Neuronal stem cell (in vitro differentiated cells): ENCODE measurements around the gene DCT.

Source experiments
- DNase-seq: peaks from one replicate; pipeline ENCODE4 v3.0.0-alpha.2; 2013; ENCODE audit warnings: low spot score
- H2AFZ ChIP-seq: one replicate; pipeline ENCODE4 v1.6.1; 2013; ENCODE audit warnings: mild to moderate bottlenecking, low read length, inconsistent platforms
- H2AK5ac ChIP-seq: 2 replicates; pipeline ENCODE4 v1.6.1; 2013; ENCODE audit warnings: low read depth, mild to moderate bottlenecking, inconsistent platforms, low read length, moderate library complexity, mixed read lengths
- H2BK120ac ChIP-seq: 2 replicates; pipeline ENCODE4 v1.6.1; 2013; ENCODE audit warnings: low read depth, mild to moderate bottlenecking, inconsistent platforms, low read length, moderate library complexity, mixed read lengths
- H2BK12ac ChIP-seq: one replicate; pipeline ENCODE4 v1.6.1; 2013; ENCODE audit warnings: low read length, inconsistent platforms
- H2BK15ac ChIP-seq: 2 replicates; pipeline ENCODE4 v1.6.1; 2013; ENCODE audit warnings: mild to moderate bottlenecking, low read length, inconsistent platforms, mixed read lengths
- H2BK5ac ChIP-seq: one replicate; pipeline ENCODE4 v1.6.1; 2013; ENCODE audit warnings: inconsistent platforms, mild to moderate bottlenecking, low read length, moderate library complexity
- H3K14ac ChIP-seq: one replicate; pipeline ENCODE4 v1.6.1; 2013; ENCODE audit warnings: low read length, inconsistent platforms
- H3K18ac ChIP-seq: 2 replicates; pipeline ENCODE4 v1.6.1; 2013; ENCODE audit warnings: low read length, inconsistent platforms
- H3K23ac ChIP-seq: 2 replicates; pipeline ENCODE4 v1.6.1; 2013; ENCODE audit warnings: low read depth, mild to moderate bottlenecking, mixed read lengths, low read length, inconsistent platforms; ENCODE audit not compliant: poor library complexity
- H3K27ac ChIP-seq: replicated peaks from 3 replicates; pipeline ENCODE4 v1.5.1; 2013; ENCODE audit warnings: low read length, inconsistent platforms
- H3K27me3 ChIP-seq, 3 experiments: 2 replicates each; pipeline ENCODE4 v1.6.1; 2013; ENCODE audit warnings: low read length in 3 of 3, mild to moderate bottlenecking in 2 of 3, inconsistent platforms in 1 of 3, low read depth in 1 of 3, mixed read lengths in 1 of 3, moderate library complexity in 1 of 3; ENCODE audit not compliant: control insufficient read depth in 3 of 3, insufficient read depth in 3 of 3
- H3K36me3 ChIP-seq, 2 donors: replicated peaks in 1 of 2; 2 replicates each; pipeline ENCODE4 v1.6.1; 2013; ENCODE audit warnings: low read length in 2 of 2; ENCODE audit not compliant: control insufficient read depth in 2 of 2, insufficient read depth in 2 of 2
- H3K4ac ChIP-seq: 2 replicates; pipeline ENCODE4 v1.6.1; 2013; ENCODE audit warnings: inconsistent platforms, mild to moderate bottlenecking, low read length, moderate library complexity
- H3K4me1 ChIP-seq, 2 donors: 1 replicate in 1 of 2; 2 replicates in 1 of 2; pipeline ENCODE4 v1.6.1; 2013; ENCODE audit warnings: low read length in 2 of 2, low read depth in 1 of 2; ENCODE audit not compliant: control insufficient read depth in 2 of 2, insufficient read depth in 1 of 2
- H3K4me2 ChIP-seq: one replicate; pipeline ENCODE4 v1.6.1; 2013; ENCODE audit warnings: mild to moderate bottlenecking, low read length, inconsistent platforms; ENCODE audit not compliant: insufficient read depth, poor library complexity, severe bottlenecking
- H3K4me3 ChIP-seq, 2 donors: 2 replicates each; pipeline ENCODE4 v1.5.1; 2013; ENCODE audit warnings: low read length in 2 of 2, mild to moderate bottlenecking in 2 of 2, inconsistent platforms in 1 of 2, moderate library complexity in 1 of 2
- H3K79me1 ChIP-seq: one replicate; pipeline ENCODE4 v1.6.1; 2013; ENCODE audit warnings: low read depth, mild to moderate bottlenecking, inconsistent platforms, low read length, moderate library complexity
- H3K9ac ChIP-seq: one replicate; pipeline ENCODE4 v1.6.1; 2013; ENCODE audit warnings: mild to moderate bottlenecking, low read depth, low read length, inconsistent platforms; ENCODE audit not compliant: poor library complexity
- H3K9me3 ChIP-seq, 2 donors: replicated peaks in 1 of 2; 2 replicates each; pipeline versions ENCODE3 to v1.6.1; 2013; ENCODE audit warnings: low read length in 2 of 2, mild to moderate bottlenecking in 2 of 2, inconsistent platforms in 1 of 2, low read depth in 1 of 2, mixed read lengths in 1 of 2, moderate library complexity in 1 of 2; ENCODE audit not compliant: control insufficient read depth in 2 of 2, insufficient read depth in 1 of 2
- H4K8ac ChIP-seq: one replicate; pipeline ENCODE4 v1.6.1; 2013; ENCODE audit warnings: low read depth, mild to moderate bottlenecking, inconsistent platforms, low read length, moderate library complexity
- H4K91ac ChIP-seq: one replicate; pipeline ENCODE4 v1.6.1; 2013; ENCODE audit warnings: low read length, low read depth, mild to moderate bottlenecking, inconsistent platforms; ENCODE audit not compliant: poor library complexity
- WGBS, 2 donors: extraction: QIAGEN DNeasy Blood & Tissue Kit; methylation state at CpG; one replicate each; pipeline ENCODE4 v1.1.7; 2013; ENCODE audit warnings: missing lambda C conversion rate in 2 of 2, mixed read lengths in 1 of 2; ENCODE audit not compliant: insufficient read length in 2 of 2, insufficient replicate concordance in 1 of 2; ENCODE audit errors: extremely low coverage in 2 of 2; 5-methylcytosine and 5-hydroxymethylcytosine counted together

Gene DCT

DNA sequence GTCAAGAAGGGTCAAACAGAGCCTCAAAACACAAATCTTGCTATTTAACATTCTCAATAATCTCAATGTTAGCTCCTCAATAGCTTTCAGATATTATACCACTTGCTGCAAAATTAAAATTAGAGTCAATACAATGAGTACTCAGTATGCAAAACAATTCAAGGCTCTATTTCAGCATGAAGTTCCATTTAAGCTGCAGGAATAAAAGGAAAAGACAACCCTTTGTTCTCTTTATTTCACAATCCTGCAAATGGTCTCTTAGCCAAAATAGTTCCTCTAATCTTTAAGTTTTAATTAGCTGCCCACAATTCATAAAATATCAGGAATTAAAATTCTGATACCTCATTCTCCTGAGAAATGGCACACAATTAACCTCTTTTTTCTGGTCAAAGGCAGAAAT, 40.5 kb upstream of the DCT start:
- no peak overlapping the region for H2AK5ac ChIP-seq
- H4K8ac ChIP-seq: no peak overlapping the region
- H3K4me2 ChIP-seq: no peak overlapping the region
- no peak overlapping the region for H3K27ac ChIP-seq
- H3K4me3 ChIP-seq: no peak overlapping the region
- DNase-seq: no peak
- H3K4ac ChIP-seq: no peak overlapping the region
- H4K91ac ChIP-seq: no peak overlapping the region
- peaks cover 0 to 1% of the 10 kb centered on the region in 2 donors for H3K4me1 ChIP-seq
- H3K36me3 ChIP-seq: no peaks in the 10 kb centered on the region
- no peak overlapping the region for H3K18ac ChIP-seq
- H3K14ac ChIP-seq: no peak overlapping the region
- no peak overlapping the region for H3K9ac ChIP-seq
- H3K27me3 ChIP-seq: peaks cover 0 to 3% (median 0%) of the 10 kb centered on the region in 3 experiments
- no peak overlapping the region for H2BK5ac ChIP-seq
- no peak overlapping the region for H3K23ac ChIP-seq
- no peak overlapping the region for H2BK15ac ChIP-seq
- no peak overlapping the region for H2BK120ac ChIP-seq
- H3K79me1 ChIP-seq: no peaks in the 10 kb centered on the region
- H3K9me3 ChIP-seq: no peaks in the 10 kb centered on the region
- H2AFZ ChIP-seq: no peak overlapping the region
- no peak overlapping the region for H2BK12ac ChIP-seq

DNA sequence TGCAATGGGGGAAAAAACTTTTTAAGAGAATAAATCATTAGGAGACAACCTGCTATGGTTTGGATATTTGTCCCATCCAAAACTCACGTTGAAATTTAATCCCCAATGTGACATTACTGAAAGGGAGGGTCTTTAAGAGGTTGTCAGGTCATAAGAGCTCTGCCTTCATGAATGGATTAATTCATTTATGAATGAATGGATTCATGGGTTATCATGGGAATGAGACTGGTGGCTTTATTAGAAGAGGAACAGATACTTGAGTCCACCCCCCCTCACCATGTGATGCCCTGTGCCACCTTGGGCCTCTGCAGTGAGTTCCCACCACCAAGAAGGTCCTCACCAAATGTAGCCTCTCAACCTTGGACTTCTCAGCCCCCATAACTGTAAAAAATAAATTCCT, 37.0 kb upstream of the DCT start:
- no peak overlapping the region for H3K27ac ChIP-seq
- H4K8ac ChIP-seq: no peak overlapping the region
- no peaks in the 10 kb centered on the region for H3K27me3 ChIP-seq
- peaks cover 0 to 4% of the 10 kb centered on the region in 2 donors for H3K4me1 ChIP-seq
- H3K79me1 ChIP-seq: no peaks in the 10 kb centered on the region
- H3K14ac ChIP-seq: no peak overlapping the region
- H3K23ac ChIP-seq: no peak overlapping the region
- no peak overlapping the region for H4K91ac ChIP-seq
- H2BK12ac ChIP-seq: no peak overlapping the region
- H3K4me3 ChIP-seq: no peak overlapping the region
- H2BK15ac ChIP-seq: no peak overlapping the region
- H3K18ac ChIP-seq: no peak overlapping the region
- H2AFZ ChIP-seq: no peak overlapping the region
- DNase-seq: no peak
- no peak overlapping the region for H2BK120ac ChIP-seq
- WGBS, 2 donors: no CpG with 5 or more reads among the region's 1 CpG
- no peak overlapping the region for H2BK5ac ChIP-seq
- no peak overlapping the region for H2AK5ac ChIP-seq
- H3K9me3 ChIP-seq: no peaks in the 10 kb centered on the region
- H3K36me3 ChIP-seq: no peaks in the 10 kb centered on the region
- H3K4me2 ChIP-seq: no peak overlapping the region
- no peak overlapping the region for H3K9ac ChIP-seq
- no peak overlapping the region for H3K4ac ChIP-seq

DNA sequence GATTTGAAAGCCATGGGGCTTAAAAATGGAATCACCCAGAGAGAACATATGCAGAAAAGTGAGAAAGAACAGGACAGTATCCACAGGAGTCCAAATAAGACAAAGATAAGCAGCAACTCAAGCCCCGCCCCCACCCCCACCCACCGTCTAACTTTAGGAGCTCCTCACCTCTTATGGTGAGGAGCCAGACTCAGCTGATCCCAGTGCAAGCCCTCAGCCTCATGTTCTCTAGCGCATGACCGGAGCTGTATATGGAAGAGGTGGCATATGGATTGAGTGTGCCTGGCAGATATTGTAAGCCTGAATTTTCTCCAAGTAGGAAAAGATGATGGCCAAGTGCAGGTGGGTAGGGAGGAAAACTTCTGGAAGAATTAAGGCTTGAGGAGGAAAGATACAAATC, 36.4 kb upstream of the DCT start:
- Histone ChIP-seq H3K23ac (no peak overlapping the region), H4K91ac (no peak overlapping the region), H3K36me3 (no peaks in the 10 kb centered on the region), H3K4ac (no peak overlapping the region), H4K8ac (no peak overlapping the region), H2BK12ac (no peak overlapping the region), H3K18ac (no peak overlapping the region), H3K9me3 (no peaks in the 10 kb centered on the region), H3K27ac (no peak overlapping the region), H2AFZ (no peak overlapping the region), H3K27me3 (no peaks in the 10 kb centered on the region), H3K4me3 (no peak overlapping the region), H2BK5ac (no peak overlapping the region), H2BK120ac (no peak overlapping the region), H3K9ac (no peak overlapping the region), H2BK15ac (no peak overlapping the region), H3K4me2 (no peak overlapping the region), H3K79me1 (no peaks in the 10 kb centered on the region), H3K14ac (no peak overlapping the region), H2AK5ac (no peak overlapping the region), H3K4me1 (peaks cover 0 to 4% of the 10 kb centered on the region in 2 donors)
- WGBS, 2 donors: no CpG with 5 or more reads among the region's 4 CpGs
- DNase-seq: no peak

DNA sequence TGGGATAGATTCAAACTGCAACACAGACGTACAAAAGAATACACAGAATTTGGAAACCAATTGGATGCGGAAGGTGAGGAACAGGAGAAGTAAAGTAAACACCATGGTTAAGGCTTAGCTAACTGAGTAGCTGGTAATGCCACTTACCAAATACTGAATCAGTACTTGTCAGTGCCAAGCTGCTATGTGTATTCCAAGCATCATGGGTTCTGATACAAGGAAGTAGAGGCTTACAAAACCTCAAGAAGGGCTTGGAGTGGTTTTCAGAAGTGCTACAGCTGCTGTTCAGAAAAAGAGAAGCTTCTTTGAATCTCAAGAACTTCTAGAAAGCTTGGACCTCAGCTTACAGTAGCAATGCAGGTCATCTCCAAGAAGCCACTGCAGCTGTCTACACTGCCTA, 35.9 kb upstream of the DCT start:
- Histone ChIP-seq H3K4ac (no peak overlapping the region), H2BK120ac (no peak overlapping the region), H3K4me2 (no peak overlapping the region), H3K9me3 (no peaks in the 10 kb centered on the region), H4K8ac (no peak overlapping the region), H3K14ac (no peak overlapping the region), H2AFZ (no peak overlapping the region), H3K18ac (no peak overlapping the region), H3K23ac (no peak overlapping the region), H2BK5ac (no peak overlapping the region), H2AK5ac (no peak overlapping the region), H3K4me1 (peaks cover 0 to 4% of the 10 kb centered on the region in 2 donors), H3K79me1 (no peaks in the 10 kb centered on the region), H3K36me3 (no peaks in the 10 kb centered on the region), H3K9ac (no peak overlapping the region), H2BK12ac (no peak overlapping the region), H3K4me3 (no peak overlapping the region), H3K27me3 (no peaks in the 10 kb centered on the region), H3K27ac (no peak overlapping the region), H2BK15ac (no peak overlapping the region), H4K91ac (no peak overlapping the region)
- DNase-seq: no peak
- no CpG with 5 or more reads among the region's 2 CpGs for WGBS, 2 donors
